Smooth muscle cell of the brain vasculature (primary cell): Measurements from ENCODE around the gene KCNE4.
"Not testable (repeated sequence)": the region's sequence is repeated elsewhere in the genome, so short reads cannot be mapped to it uniquely, and the experiment has no call there.

Experiments used
- DNase-seq: peaks from one replicate; pipeline ENCODE4 v3.0.0-alpha.2; 2012; ENCODE audit warnings: low read depth, low spot score

Gene KCNE4

GRCh38 chr2:223056701-223057418 is 4.9 kb downstream of the KCNE4 start:
- DNase-seq: no peak

GRCh38 chr2:223057569-223057968 is 5.6 kb downstream of the KCNE4 start:
- DNase-seq: no peak

- DNase-seq: no peak
These were observed 7.1 kb downstream of the KCNE4 start for GRCh38 chr2:223058952-223059716.

GRCh38 chr2:223060201-223060825 is 8.3 kb downstream of the KCNE4 start:
- no peak for DNase-seq

- no peak for DNase-seq
These were observed 10.4 kb downstream of the KCNE4 start for GRCh38 chr2:223062396-223062795.

GRCh38 chr2:223065107-223065506 is 13.1 kb downstream of the KCNE4 start:
- no peak for DNase-seq

- no peak for DNase-seq
These were observed 14.7 kb downstream of the KCNE4 start for GRCh38 chr2:223066721-223067120.

- no peak for DNase-seq
These were observed 16.1 kb downstream of the KCNE4 start for GRCh38 chr2:223068071-223068470.

- DNase-seq: no peak
These were observed 17.5 kb downstream of the KCNE4 start for GRCh38 chr2:223069465-223069864.

GRCh38 chr2:223069988-223070387 is 18.0 kb downstream of the KCNE4 start:
- DNase-seq: no peak

- no peak for DNase-seq
These were observed 19.1 kb downstream of the KCNE4 start for GRCh38 chr2:223071139-223071538.

- DNase-seq: no peak
These were observed 20.8 kb downstream of the KCNE4 start for GRCh38 chr2:223072826-223073225.

- no peak for DNase-seq
These were observed 23.6 kb downstream of the KCNE4 start for GRCh38 chr2:223075301-223076270.

GRCh38 chr2:223076573-223076972 is 24.6 kb downstream of the KCNE4 start:
- DNase-seq: no peak

- DNase-seq: no peak
These were observed 26.5 kb downstream of the KCNE4 start for GRCh38 chr2:223078482-223078881.

- no peak for DNase-seq
These were observed 27.4 kb downstream of the KCNE4 start for GRCh38 chr2:223079378-223079777.

GRCh38 chr2:223079925-223080324 is 27.9 kb downstream of the KCNE4 start:
- no peak for DNase-seq

- DNase-seq: not testable (repeated sequence)
These were observed 28.9 kb downstream of the KCNE4 start for GRCh38 chr2:223080790-223081360.

- DNase-seq: no peak
These were observed 29.8 kb downstream of the KCNE4 start for GRCh38 chr2:223081789-223082188.

- DNase-seq: no peak
These were observed 30.7 kb downstream of the KCNE4 start for GRCh38 chr2:223082706-223083105.

GRCh38 chr2:223083402-223084070 is 31.5 kb downstream of the KCNE4 start:
- DNase-seq: no peak
